K562 (cell line): ENCODE results near the gene TSTD2. TPM values are rescaled to one million over a fixed set of nuclear protein-coding genes. Genes with fewer than 3 reads are reported as not detected.

ENCODE experiments used
- ARHGAP35 ChIP-seq: fragments of 450-650 bp; IDR thresholded peaks from 2 replicates; pipeline ENCODE4 v1.6.1; 2018; ENCODE audit not compliant: partially characterized antibody
- BRD4 ChIP-seq: fragments of 200-600 bp; sonication (generic); IDR thresholded peaks from 2 replicates; pipeline ENCODE4 v1.6.1; 2017; ENCODE audit warnings: inconsistent platforms
- FOXK2 ChIP-seq, 2 experiments: fragments of 450-650 bp; IDR thresholded peaks in 1 of 2; conservative IDR thresholded peaks in 1 of 2; 2 replicates each; pipeline ENCODE4 v1.6.1; 2016; ENCODE audit warnings: low read depth in 2 of 2, mild to moderate bottlenecking in 1 of 2
- HCFC1 ChIP-seq: IDR thresholded peaks from 2 replicates; pipeline ENCODE4 v1.6.1; 2012; ENCODE audit warnings: low read depth, low read length, improper control_type of control experiment
- HNRNPH1 ChIP-seq: fragments of 200-400 bp; formaldehyde crosslinking; optimal IDR thresholded peaks from 2 replicates; pipeline ENCODE3; 2017; ENCODE audit warnings: low read depth, mild to moderate bottlenecking, low read length, moderate library complexity
- IRF9 ChIP-seq: fragments of 450-650 bp; IDR thresholded peaks from 2 replicates; pipeline ENCODE4 v1.6.1; 2016; ENCODE audit warnings: missing biosample characterization, missing genetic modification characterization
- NCOA6 ChIP-seq: fragments of 450-650 bp; IDR thresholded peaks from 2 replicates; pipeline ENCODE4 v1.6.1; 2017; ENCODE audit warnings: mild to moderate bottlenecking
- NR3C1 ChIP-seq: sonication (generic); formaldehyde crosslinking; IDR thresholded peaks from 2 replicates; pipeline ENCODE4 v1.8.1; 2022; ENCODE audit warnings: missing genetic modification reagents
- PBX2 ChIP-seq, 2 experiments: IDR thresholded peaks in 1 of 2; conservative IDR thresholded peaks in 1 of 2; 2 replicates each; pipeline ENCODE4 v1.6.1; 2016; ENCODE audit warnings: low read depth in 2 of 2, mild to moderate bottlenecking in 1 of 2, missing compliant biosample characterization in 1 of 2, missing genetic modification characterization in 1 of 2, moderate library complexity in 1 of 2
- POLR2A ChIP-seq: fragments of 450-650 bp; conservative IDR thresholded peaks from 2 replicates; pipeline ENCODE4 v1.6.1; 2016
- RBFOX2 ChIP-seq: fragments of 200-400 bp; formaldehyde crosslinking; IDR thresholded peaks from 2 replicates; pipeline ENCODE4 v1.6.1; 2017; ENCODE audit warnings: low read depth, mild to moderate bottlenecking, low read length, moderate library complexity
- RBM39 ChIP-seq: fragments of 200-400 bp; formaldehyde crosslinking; optimal IDR thresholded peaks from 2 replicates; pipeline ENCODE3; 2018; ENCODE audit warnings: low read depth, low read length
- SMC3 ChIP-seq: conservative IDR thresholded peaks from 2 replicates; pipeline ENCODE4 v1.6.1; 2011; ENCODE audit warnings: low read depth, low read length, improper control_type of control experiment; ENCODE audit not compliant: insufficient read depth
- TOE1 ChIP-seq, 2 experiments: fragments of 450-650 bp in 1 of 2; sonication (generic) in 1 of 2; formaldehyde crosslinking in 1 of 2; IDR thresholded peaks; 2 replicates each; pipeline versions ENCODE4 v1.7.1 to v1.8.0; 2016 to 2022; ENCODE audit warnings: borderline replicate concordance in 2 of 2, mild to moderate bottlenecking in 2 of 2, antibody characterized with exemption in 1 of 2, inconsistent platforms in 1 of 2, low read depth in 1 of 2, missing genetic modification reagents in 1 of 2, moderate library complexity in 1 of 2
- YBX1 ChIP-seq: fragments of 450-650 bp; IDR thresholded peaks from 2 replicates; pipeline ENCODE4 v1.7.1; 2016; ENCODE audit warnings: mild to moderate bottlenecking
- ZNF384 ChIP-seq: IDR thresholded peaks from 2 replicates; pipeline ENCODE4 v1.6.1; 2012; ENCODE audit warnings: low read depth, low read length, improper control_type of control experiment
- ZNF449 ChIP-seq: fragments of 250-450 bp; sonication (Bioruptor Pico); IDR thresholded peaks from 2 replicates; pipeline ENCODE4 v1.8.0; 2022; ENCODE audit warnings: moderate library complexity, mild to moderate bottlenecking, inconsistent platforms
- ZNF507 ChIP-seq: conservative IDR thresholded peaks from 2 replicates; pipeline ENCODE4 v1.6.1; 2017; ENCODE audit warnings: missing genetic modification characterization, missing compliant biosample characterization
- ZNF583 ChIP-seq: fragments of 250-450 bp; sonication (Bioruptor Pico); IDR thresholded peaks from 2 replicates; pipeline ENCODE4 v1.4.0; 2020
- ZNF699 ChIP-seq: fragments of 250-450 bp; sonication (Bioruptor Pico); IDR thresholded peaks from 2 replicates; pipeline ENCODE4 v1.8.0; 2021; ENCODE audit warnings: mild to moderate bottlenecking, moderate library complexity; ENCODE audit not compliant: insufficient replicate concordance
- polyA plus RNA-seq, 8 experiments: library from polyadenylated mRNA; depleted of rRNA in 4 of 8; stranded (reverse) in 5 of 8; unstranded in 3 of 8; fragments of >200 nt; fragmentation: Nextera tagmentation in 2 of 8; fragmentation: Illumina TruSeq in 1 of 8; extraction: Ambion mirVana in 2 of 8; extraction: Trizol in 1 of 8; gene quantifications; 2 replicates each; pipeline versions ENCODE4 v1.2.1 to v1.2.3, GENCODE V29; 2011 to 2014; ENCODE audit warnings: inconsistent platforms in 1 of 8, missing spikeins in 1 of 8
- total RNA-seq, 7 experiments: library from RNA; depleted of rRNA in 6 of 7; stranded (reverse); fragments of >200 nt in 6 of 7; fragmentation: Illumina TruSeq in 2 of 7; extraction: Trizol in 2 of 7; gene quantifications; 2 replicates each; pipeline versions ENCODE4 v1.2.1 to v1.2.3, GENCODE V29; 2011 to 2021; ENCODE audit warnings: low replicate concordance in 1 of 7

TSTD2 gene
- total and polyA plus RNA-seq, 9 of the 15 experiments (the other 6 are each of a cell fraction or from before 2014, with no cell fraction given) = 10.1 to 36.7 (median 19.0) TPM

- no peak for TF ChIP-seq ZNF449 (CRISPR knock-in tag)
- no peak for TF ChIP-seq SMC3
- TF ChIP-seq NCOA6 = no peak
- no peak for TF ChIP-seq ARHGAP35
- TF ChIP-seq RBFOX2 = peak; percentile 98
- peak; percentile 84 for TF ChIP-seq POLR2A
- peak; percentile 6; the same call in 1 of the 2 replicates for TF ChIP-seq ZNF583 (CRISPR knock-in tag)
- peak; percentile 27 to 74; a peak in 1 of 4 replicates for TF ChIP-seq FOXK2 (conservative IDR thresholded peaks at IDR 0.05 in 1 of 2, IDR thresholded peaks at IDR 0.05 in 1 of 2; ENCODE audit: low read depth in 2 of 2)
- no peak for TF ChIP-seq HNRNPH1
- 0 out of 2 replicates have a peak, but pooled peaks have one; percentile 1 for TF ChIP-seq ZNF384
- TF ChIP-seq HCFC1 = peak; percentile 75
- no peak for TF ChIP-seq YBX1
- TF ChIP-seq ZNF507 (tag) = no peak
- TF ChIP-seq RBM39 = no peak
- peak; percentile 60; the same call in 1 of the 2 replicates for TF ChIP-seq TOE1 (IDR thresholded peaks at IDR 0.05; ENCODE audit: borderline replicate concordance)
- no peak for TF ChIP-seq TOE1 (CRISPR knock-in tag; IDR thresholded peaks at IDR 0.05; ENCODE audit: borderline replicate concordance, low read depth)
- no peak for TF ChIP-seq ZNF699 (CRISPR knock-in tag)
- 0 out of 2 replicates have a peak, but pooled peaks have one; percentile 31 for TF ChIP-seq BRD4
- 0 out of 2 replicates have a peak, but pooled peaks have one; percentile 74 for TF ChIP-seq NR3C1 (CRISPR knock-in tag)
- no peak for TF ChIP-seq PBX2 (CRISPR knock-in tag; IDR thresholded peaks at IDR 0.05; ENCODE audit: low read depth)
- no peak for TF ChIP-seq PBX2 (tag; conservative IDR thresholded peaks at IDR 0.05; ENCODE audit: low read depth)
- TF ChIP-seq IRF9 = no peak
Measured at GRCh38 chr9:97632985-97633858, at the start of gene TSTD2, which contains the start of gene NCBP1 (continued).
